H1 (cell line): ENCODE results near the gene NSD2. TPM values are rescaled to one million over a fixed set of nuclear protein-coding genes. Genes with fewer than 3 reads are reported as not detected.

Experiments
- CEBPB ChIP-seq: IDR thresholded peaks from 2 replicates; pipeline ENCODE4 v1.6.1; 2012; ENCODE audit warnings: low read depth, low read length
- E2F6 ChIP-seq: IDR thresholded peaks from 2 replicates; pipeline ENCODE4 v1.6.1; 2012; ENCODE audit warnings: inconsistent platforms
- GTF2F1 ChIP-seq: IDR thresholded peaks from 2 replicates; pipeline ENCODE4 v1.6.1; 2012; ENCODE audit warnings: low read depth, low read length, improper control_type of control experiment, borderline replicate concordance
- KDM1A ChIP-seq: fragments of 200-600, 300-600 bp; sonication (generic); IDR thresholded peaks from 2 replicates; pipeline ENCODE4 v1.7.1; 2016; ENCODE audit warnings: mild to moderate bottlenecking, low read length, borderline replicate concordance
- NRF1 ChIP-seq: IDR thresholded peaks from 2 replicates; pipeline ENCODE4 v1.6.1; 2011; ENCODE audit warnings: mild to moderate bottlenecking, low read depth, low read length, improper control_type of control experiment
- SIN3A ChIP-seq, 2 experiments: IDR thresholded peaks in 1 of 2; conservative IDR thresholded peaks in 1 of 2; 2 replicates each; pipeline ENCODE4 v1.6.1; 2011 to 2012; ENCODE audit warnings: low read length in 2 of 2, improper control_type of control experiment in 1 of 2, low read depth in 1 of 2, mild to moderate bottlenecking in 1 of 2
- polyA plus RNA-seq, 7 experiments: library from polyadenylated mRNA; depleted of rRNA in 3 of 7; stranded (reverse) in 5 of 7; unstranded in 2 of 7; fragments of >200 nt in 5 of 7; fragments of 200-250 nt in 2 of 7; gene quantifications; 1 replicate in 5 of 7; 2 replicates in 1 of 7; 4 replicates in 1 of 7; pipeline versions ENCODE4 v1.2.1 to v1.2.3, GENCODE V29; 2011 to 2013; ENCODE audit warnings: missing spikeins in 2 of 7, mixed read lengths in 2 of 7
- total RNA-seq: library from RNA; stranded (reverse); fragmentation: NEBNext Ultra II Directional; extraction: Animal tissue kit (Norgen Biotek cat#: 25700); gene quantifications from 2 replicates; pipeline ENCODE4 v1.2.1, GENCODE V29; 2021

NSD2 gene
- total and polyA plus RNA-seq, 2 of the 8 experiments (the other 6 are each of a cell fraction or from before 2014, with no cell fraction given) = 26.7 to 129 TPM

- TF ChIP-seq SIN3A (conservative IDR thresholded peaks at IDR 0.05 in 1 of 2, IDR thresholded peaks at IDR 0.05 in 1 of 2; ENCODE audit: low read depth in 1 of 2, low read length in 2 of 2) (no peak), GTF2F1 (no peak), CEBPB (no peak), NRF1 (no peak), E2F6 (no peak), KDM1A (no peak)
- TF ChIP-seq, all 59 proteins: peak for 0
Measured at GRCh38 chr4:1857931-1858330, 13.3 kb upstream of the NSD2 start (continued).
